IMR-90 (cell line): Measurements from ENCODE around the gene MAN2C1. TPM values are rescaled to one million over a fixed set of nuclear protein-coding genes. Genes with fewer than 3 reads are reported as not detected.

Experiments used
- ATAC-seq: fragments of 200-7000 bp; cut with Tn5 transposase; 2 replicates; pipeline ENCODE4 v1.9.1; 2020; ENCODE audit warnings: low read depth, mild to moderate bottlenecking, moderate library complexity
- BruUV-seq: library from RNA; stranded (reverse); fragments of 400-500 nt; replicated peaks from 2 replicates; lab custom pipeline; 2021; lab: Mats Ljungman, UMichigan
- CTCF ChIA-PET: fragments of 300-600 bp; formaldehyde crosslinking; extraction: SDS; loops from one replicate; lab custom pipeline; 2021; ENCODE audit warnings: antibody characterized with exemption; lab: Yijun Ruan, JAX
- POLR2A ChIA-PET: fragments of 300-600 bp; sonication (Branson Sonifier 250); formaldehyde crosslinking; loops from one replicate; lab custom pipeline; 2022; ENCODE audit warnings: antibody characterized with exemption; ENCODE audit not compliant: unreplicated experiment; lab: Charles Lee
- DNase-seq: peaks from one replicate; pipeline ENCODE4 v3.0.0; 2013
- H2AFZ ChIP-seq: replicated peaks from 2 replicates; pipeline ENCODE3; 2013; ENCODE audit warnings: low read length, mild to moderate bottlenecking; ENCODE audit not compliant: poor library complexity
- H2AK5ac ChIP-seq: 2 replicates; pipeline ENCODE4 v1.6.1; 2013; ENCODE audit warnings: low read depth, low read length, inconsistent platforms
- H2AK9ac ChIP-seq: replicated peaks from 2 replicates; pipeline ENCODE3; 2013; ENCODE audit warnings: mild to moderate bottlenecking, low read depth, low read length, moderate library complexity; ENCODE audit not compliant: poor library complexity
- H2BK120ac ChIP-seq: 2 replicates; pipeline ENCODE4 v1.6.1; 2013; ENCODE audit warnings: low read depth, low read length, inconsistent platforms
- H2BK15ac ChIP-seq: 3 replicates; pipeline ENCODE4 v1.6.1; 2013; ENCODE audit warnings: low read depth, low read length, inconsistent platforms
- H2BK20ac ChIP-seq: 2 replicates; pipeline ENCODE4 v1.6.1; 2013; ENCODE audit warnings: low read depth, mild to moderate bottlenecking, inconsistent platforms, low read length, moderate library complexity
- H2BK5ac ChIP-seq: 2 replicates; pipeline ENCODE4 v1.6.1; 2013; ENCODE audit warnings: mild to moderate bottlenecking, low read depth, low read length, inconsistent platforms; ENCODE audit not compliant: poor library complexity, severe bottlenecking
- H3K14ac ChIP-seq: replicated peaks from 2 replicates; pipeline ENCODE4 v1.6.1; 2013; ENCODE audit warnings: low read depth, low read length, inconsistent platforms
- H3K18ac ChIP-seq: 2 replicates; pipeline ENCODE4 v1.6.1; 2013; ENCODE audit warnings: low read depth, low read length, control low read depth
- H3K23ac ChIP-seq: 2 replicates; pipeline ENCODE4 v1.6.1; 2013; ENCODE audit warnings: low read depth, low read length, inconsistent platforms
- H3K27ac ChIP-seq: 2 replicates; pipeline ENCODE4 v1.5.1; 2013; ENCODE audit warnings: mild to moderate bottlenecking, control low read depth, low read length; ENCODE audit not compliant: insufficient read depth
- H3K27me3 ChIP-seq: 2 replicates; pipeline ENCODE4 v1.6.1; 2013; ENCODE audit warnings: low read length; ENCODE audit not compliant: control insufficient read depth, insufficient read depth
- H3K36me3 ChIP-seq: 2 replicates; pipeline ENCODE4 v1.6.1; 2013; ENCODE audit warnings: low read length, mixed read lengths; ENCODE audit not compliant: control insufficient read depth, insufficient read depth
- H3K4ac ChIP-seq: 2 replicates; pipeline ENCODE4 v1.6.1; 2013; ENCODE audit warnings: low read depth, low read length, inconsistent platforms
- H3K4me1 ChIP-seq: 2 replicates; pipeline ENCODE4 v1.6.1; 2013; ENCODE audit warnings: low read length, mixed read lengths; ENCODE audit not compliant: control insufficient read depth, insufficient read depth
- H3K4me2 ChIP-seq: 2 replicates; pipeline ENCODE4 v1.6.1; 2013; ENCODE audit warnings: low read depth, mild to moderate bottlenecking, control low read depth, low read length, moderate library complexity
- H3K4me3 ChIP-seq: 2 replicates; pipeline ENCODE4 v1.5.1; 2013; ENCODE audit warnings: low read depth, mild to moderate bottlenecking, control low read depth, low read length, moderate library complexity; ENCODE audit not compliant: insufficient read depth
- H3K56ac ChIP-seq: 2 replicates; pipeline ENCODE4 v1.6.1; 2013; ENCODE audit warnings: low read length, inconsistent platforms; ENCODE audit not compliant: insufficient read depth; ENCODE audit errors: extremely low read depth
- H3K79me1 ChIP-seq, 2 experiments: 2 replicates each; pipeline ENCODE4 v1.6.1; 2013; ENCODE audit warnings: low read length in 2 of 2, inconsistent platforms in 1 of 2, low read depth in 1 of 2
- H3K9ac ChIP-seq: 2 replicates; pipeline ENCODE4 v1.6.1; 2013; ENCODE audit warnings: low read depth, low read length, control low read depth
- H3K9me1 ChIP-seq: 2 replicates; pipeline ENCODE4 v1.6.1; 2013; ENCODE audit warnings: low read length, inconsistent platforms; ENCODE audit not compliant: insufficient read depth
- H3K9me3 ChIP-seq: 2 replicates; pipeline ENCODE4 v1.6.1; 2013; ENCODE audit warnings: low read length; ENCODE audit not compliant: control insufficient read depth, insufficient read depth
- H4K20me1 ChIP-seq: 2 replicates; pipeline ENCODE4 v1.6.1; 2013; ENCODE audit warnings: low read length, inconsistent platforms; ENCODE audit not compliant: insufficient read depth
- H4K5ac ChIP-seq: 2 replicates; pipeline ENCODE4 v1.6.1; 2013; ENCODE audit warnings: mild to moderate bottlenecking, low read depth, low read length, control low read depth
- H4K8ac ChIP-seq, 2 experiments: 2 replicates each; pipeline ENCODE4 v1.6.1; 2013; ENCODE audit warnings: low read depth in 2 of 2, low read length in 2 of 2, control low read depth in 1 of 2, inconsistent platforms in 1 of 2
- H4K91ac ChIP-seq: 2 replicates; pipeline ENCODE4 v1.6.1; 2013; ENCODE audit warnings: low read depth, low read length, inconsistent platforms; ENCODE audit not compliant: insufficient read depth
- RFX5 ChIP-seq: IDR thresholded peaks from 2 replicates; pipeline ENCODE4 v1.8.0; 2012; ENCODE audit warnings: low read depth, mild to moderate bottlenecking, low read length, moderate library complexity
- WGBS, 2 experiments: methylation state at CpG; one replicate each; pipeline versions ENCODE4 v1.1.5 to v1.1.7; 2013; ENCODE audit warnings: missing lambda C conversion rate in 2 of 2; ENCODE audit not compliant: insufficient read length in 1 of 2; ENCODE audit errors: extremely low coverage in 2 of 2; 5-methylcytosine and 5-hydroxymethylcytosine counted together
- dilution Hi-C: fragments of 300-500 bp; cut with HindIII; formaldehyde crosslinking; loops from one replicate; pipeline ENCODE4 v1.14.3; 2018; ENCODE audit warnings: low sequenced_read_pairs; ENCODE audit not compliant: unreplicated experiment
- in situ Hi-C: fragments of 300-500 bp; cut with MboI; formaldehyde crosslinking; loops from 3 replicates; pipeline ENCODE4 v1.14.3; 2019; ENCODE audit warnings: low sequenced_read_pairs, inconsistent platforms, mixed read lengths
- intact Hi-C: fragments of 100-400 bp; cut with micrococcal nuclease; formaldehyde crosslinking; loops from 2 replicates; pipeline ENCODE4 v1.10.0; 2022
- polyA plus RNA-seq, 3 experiments: library from polyadenylated mRNA; depleted of rRNA; stranded (reverse); fragments of >200 nt; gene quantifications; 2 replicates each; pipeline ENCODE4 v1.2.3, GENCODE V29; 2012; ENCODE audit warnings: low replicate concordance in 1 of 3
- total RNA-seq: library from RNA; depleted of rRNA; stranded (reverse); fragments of >200 nt; gene quantifications from 2 replicates; pipeline ENCODE4 v1.2.3, GENCODE V29; 2012

The MAN2C1 gene
- total and polyA plus RNA-seq, 2 of the 4 experiments (the other 2 are of a cell fraction), result 34.8 to 153 TPM

DNA sequence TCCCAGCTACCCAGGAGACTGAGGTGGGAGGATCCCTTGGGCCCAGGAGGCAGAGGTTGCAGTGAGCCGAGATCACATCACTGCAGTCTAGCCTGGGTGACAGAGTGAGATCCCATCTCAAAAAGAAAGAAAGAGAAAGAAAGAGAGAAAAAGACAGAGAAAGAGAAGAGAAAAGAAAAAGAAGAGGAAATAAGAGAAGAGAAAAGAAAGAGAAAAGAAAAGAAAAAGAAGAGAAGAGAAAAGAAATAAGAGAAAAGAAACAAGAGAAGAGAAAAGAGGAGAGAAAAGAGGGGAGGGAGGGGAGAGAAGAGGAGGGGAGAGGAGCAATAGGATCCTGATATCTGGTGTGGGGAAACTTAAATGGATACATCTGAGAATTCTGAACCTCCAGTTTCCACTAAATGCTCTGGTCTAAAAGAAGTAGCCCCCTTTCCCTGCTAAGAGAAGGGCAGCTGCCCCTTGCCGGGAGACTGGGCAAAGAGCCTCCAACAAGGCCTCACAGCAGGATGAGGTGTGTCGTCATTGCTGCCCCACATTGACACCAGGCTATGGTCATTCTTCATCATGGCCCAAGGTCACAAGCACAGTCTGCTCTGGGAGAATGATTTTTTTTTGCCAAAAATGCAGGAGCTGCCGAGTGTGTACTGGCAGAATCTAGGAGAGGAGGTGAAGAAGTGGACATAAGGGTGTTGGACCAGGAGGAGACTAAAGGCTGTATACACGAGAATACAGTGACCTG, 53.7 kb downstream of the MAN2C1 start:
- Histone ChIP-seq H3K27me3 (peaks cover 31% of the 10 kb centered on the region), H4K20me1 (no peaks in the 10 kb centered on the region), H3K9ac (no peak overlapping the region), H4K91ac (no peak overlapping the region), H2BK15ac (no peak overlapping the region), H3K4me1 (no peaks in the 10 kb centered on the region), H2BK5ac (no peak overlapping the region), H3K9me1 (no peaks in the 10 kb centered on the region), H2BK120ac (no peak overlapping the region), H3K23ac (no peak overlapping the region), H3K4me2 (no peak overlapping the region), H3K14ac (no peak overlapping the region), H3K27ac (no peak overlapping the region), H3K9me3 (no peaks in the 10 kb centered on the region), H3K36me3 (no peaks in the 10 kb centered on the region), H3K18ac (no peak overlapping the region), H3K56ac (no peak overlapping the region), H4K5ac (no peak overlapping the region), H2AK9ac (no peak overlapping the region), H3K79me1 (no peaks in the 10 kb centered on the region), H3K4me3 (no peak overlapping the region), H2AFZ (no peak overlapping the region), H2AK5ac (no peak overlapping the region), H2BK20ac (no peak overlapping the region), H3K4ac (no peak overlapping the region), H4K8ac (no peak overlapping the region)
- dilution Hi-C loops, result no loop called here
- ChIA-PET CTCF (no interaction called here), POLR2A (no interaction called here)
- DNase-seq (no peak), ATAC-seq (no peak)
- in situ Hi-C loops, result no loop called here
- BruUV-seq, result no TSS peak
- intact Hi-C loops, result no loop called here
- WGBS, 2 experiments, result 62% methylated on average over 2 of the region's 5 CpGs; no CpG with 5 or more reads in 1 of the 2 experiments
- no peak for TF ChIP-seq RFX5
